DOHH2 (cell line): ENCODE results near the gene CALN1.

Experiments
- CTCF ChIP-seq: fragments of 200-600 bp; sonication (generic); IDR thresholded peaks from one replicate; pipeline ENCODE4 v1.5.1; 2014; ENCODE audit warnings: antibody characterized with exemption, mild to moderate bottlenecking, low read depth, low read length; ENCODE audit not compliant: poor library complexity, severe bottlenecking
- EZH2phosphoT487 ChIP-seq: fragments of 200-600 bp; sonication (generic); IDR thresholded peaks from 2 replicates; pipeline ENCODE4 v1.6.1; 2017; ENCODE audit warnings: borderline replicate concordance, mild to moderate bottlenecking, antibody characterized with exemption, low read length, moderate library complexity, mixed read lengths

DNA sequence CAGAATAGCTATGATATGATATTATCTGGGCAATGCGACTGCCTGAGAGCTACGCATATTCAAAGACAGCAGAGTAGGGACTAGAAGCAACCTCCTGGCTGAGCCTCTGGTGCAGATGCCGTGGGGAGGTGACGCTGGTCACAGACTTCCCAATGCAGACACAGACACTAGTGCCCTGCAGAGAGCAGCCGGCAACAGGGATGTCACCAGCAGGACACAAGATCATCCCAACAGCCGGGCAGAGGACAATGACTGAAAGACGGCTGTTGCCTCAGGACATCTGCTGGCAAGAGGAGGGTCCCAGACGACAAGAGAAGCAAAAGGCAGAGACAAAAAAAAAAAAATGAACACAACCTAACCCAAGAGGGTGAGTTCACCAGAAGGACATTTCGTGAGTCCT is 104.6 kb downstream of the CALN1 start:
- TF ChIP-seq EZH2phosphoT487 (no peak), CTCF (no peak)
